ENCODE measurements around the gene IFI27L1.

DNA sequence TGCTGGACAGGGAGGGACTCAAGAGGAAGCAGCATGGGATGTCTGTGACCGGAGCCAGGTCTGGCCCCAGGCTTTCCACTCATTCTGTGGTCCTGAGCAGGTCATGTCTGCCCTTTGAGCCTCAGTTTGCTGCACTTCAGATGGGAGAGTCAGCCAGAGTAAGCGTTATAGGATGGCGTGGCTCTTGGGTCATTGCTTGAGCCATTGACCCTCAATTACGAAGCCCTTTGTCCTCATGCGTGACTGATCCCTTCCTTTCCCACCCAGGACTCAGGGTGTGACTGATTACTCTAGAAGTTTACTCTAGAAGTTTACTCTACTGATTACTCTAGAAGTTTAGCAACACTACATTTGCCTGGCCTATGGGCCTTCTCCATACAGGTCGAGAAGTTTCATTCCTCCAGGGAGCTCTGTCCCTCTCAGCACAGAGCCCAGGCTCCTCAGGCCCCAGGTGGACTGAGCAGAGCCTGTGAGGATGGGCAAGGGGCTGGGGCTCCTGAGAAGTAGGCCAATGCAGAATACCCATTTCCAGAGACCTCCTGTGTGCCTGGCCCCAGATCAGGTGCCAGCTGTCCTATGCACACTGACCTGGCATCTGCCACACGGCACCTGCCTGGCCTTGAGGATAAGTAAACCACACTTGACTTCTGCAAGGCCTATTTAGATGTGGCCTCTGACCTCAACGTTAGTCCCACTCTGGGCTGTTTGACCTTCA lies 21.8 kb downstream of the IFI27L1 start:
- TF ChIP-seq, protein P1, sequence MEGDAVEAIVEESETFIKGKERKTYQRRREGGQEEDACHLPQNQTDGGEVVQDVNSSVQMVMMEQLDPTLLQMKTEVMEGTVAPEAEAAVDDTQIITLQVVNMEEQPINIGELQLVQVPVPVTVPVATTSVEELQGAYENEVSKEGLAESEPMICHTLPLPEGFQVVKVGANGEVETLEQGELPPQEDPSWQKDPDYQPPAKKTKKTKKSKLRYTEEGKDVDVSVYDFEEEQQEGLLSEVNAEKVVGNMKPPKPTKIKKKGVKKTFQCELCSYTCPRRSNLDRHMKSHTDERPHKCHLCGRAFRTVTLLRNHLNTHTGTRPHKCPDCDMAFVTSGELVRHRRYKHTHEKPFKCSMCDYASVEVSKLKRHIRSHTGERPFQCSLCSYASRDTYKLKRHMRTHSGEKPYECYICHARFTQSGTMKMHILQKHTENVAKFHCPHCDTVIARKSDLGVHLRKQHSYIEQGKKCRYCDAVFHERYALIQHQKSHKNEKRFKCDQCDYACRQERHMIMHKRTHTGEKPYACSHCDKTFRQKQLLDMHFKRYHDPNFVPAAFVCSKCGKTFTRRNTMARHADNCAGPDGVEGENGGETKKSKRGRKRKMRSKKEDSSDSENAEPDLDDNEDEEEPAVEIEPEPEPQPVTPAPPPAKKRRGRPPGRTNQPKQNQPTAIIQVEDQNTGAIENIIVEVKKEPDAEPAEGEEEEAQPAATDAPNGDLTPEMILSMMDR (IDR thresholded peaks at IDR 0.05; ENCODE audit: low read depth, low read length): no peak
- no peak for TF ChIP-seq EZH2phosphoT487 (IDR thresholded peaks at IDR 0.05; ENCODE audit: low read depth)
